Mesothelial cell of epicardium (in vitro differentiated cells): Measurements from ENCODE around the gene ABCC6. TPM values are rescaled to one million over a fixed set of nuclear protein-coding genes. Genes with fewer than 3 reads are reported as not detected.
"Not testable (repeated sequence)": the region's sequence is repeated elsewhere in the genome, so short reads cannot be mapped to it uniquely, and the experiment has no call there.

Source experiments
- DNase-seq, 2 experiments: peaks; one replicate each; pipeline ENCODE4 v3.0.0; 2021; ENCODE audit warnings: low spot score in 2 of 2; ENCODE audit not compliant: unreplicated experiment in 2 of 2
- H3K27ac Mint-ChIP-seq: 2 replicates; pipeline ENCODE4 v1.8.0; 2021; ENCODE audit warnings: mixed read lengths
- H3K27me3 Mint-ChIP-seq: 2 replicates; pipeline ENCODE4 v1.8.0; 2021; ENCODE audit warnings: low read depth, mixed read lengths
- H3K36me3 Mint-ChIP-seq: 2 replicates; pipeline ENCODE4 v1.8.0; 2021; ENCODE audit warnings: mixed read lengths
- H3K4me1 Mint-ChIP-seq: 2 replicates; pipeline ENCODE4 v1.8.0; 2021; ENCODE audit warnings: mixed read lengths
- H3K4me3 Mint-ChIP-seq: 2 replicates; pipeline ENCODE4 v1.8.0; 2021; ENCODE audit warnings: mild to moderate bottlenecking, moderate library complexity, mixed read lengths
- H3K9me3 Mint-ChIP-seq: 2 replicates; pipeline ENCODE4 v1.8.0; 2021; ENCODE audit warnings: mixed read lengths
- CTCF ChIP-seq: fragments of 200-600 bp; sonication (generic); IDR thresholded peaks from one replicate; pipeline ENCODE4 v1.5.0; 2021; ENCODE audit warnings: antibody characterized with exemption; ENCODE audit not compliant: unreplicated experiment
- total RNA-seq: library from RNA; stranded (reverse); gene quantifications from 3 replicates; pipeline ENCODE4 v1.2.1, GENCODE V29; 2021

Gene ABCC6
- total RNA-seq, 1 donor from 2014 or later, result 3.2 TPM

- Mint-ChIP-seq H3K9me3 (peaks cover 18% of the 10 kb centered on the region), H3K27ac (no peak overlapping the region), H3K4me3 (no peak overlapping the region), H3K36me3 (no peaks in the 10 kb centered on the region), H3K4me1 (no peaks in the 10 kb centered on the region), H3K27me3 (no peaks in the 10 kb centered on the region)
- no peak for TF ChIP-seq CTCF
- DNase-seq, result no peak
Observed at GRCh38 chr16:16163571-16163970, 59.7 kb downstream of the ABCC6 start.

GRCh38 chr16:16163109-16163508, 60.2 kb downstream of the ABCC6 start:
- Mint-ChIP-seq H3K4me1 (no peaks in the 10 kb centered on the region), H3K27me3 (no peaks in the 10 kb centered on the region), H3K9me3 (peaks cover 23% of the 10 kb centered on the region), H3K36me3 (no peaks in the 10 kb centered on the region), H3K27ac (no peak overlapping the region), H3K4me3 (no peak overlapping the region)
- DNase-seq, result no peak
- no peak for TF ChIP-seq CTCF

GRCh38 chr16:16162591-16162990, 60.7 kb downstream of the ABCC6 start:
- TF ChIP-seq CTCF, result no peak
- Mint-ChIP-seq H3K4me1 (no peaks in the 10 kb centered on the region), H3K36me3 (no peaks in the 10 kb centered on the region), H3K27me3 (no peaks in the 10 kb centered on the region), H3K9me3 (peaks cover 27% of the 10 kb centered on the region), H3K4me3 (no peak overlapping the region), H3K27ac (no peak overlapping the region)
- no peak for DNase-seq

- H3K27ac Mint-ChIP-seq, DNase-seq, H3K4me3 Mint-ChIP-seq, H3K36me3 Mint-ChIP-seq, H3K4me1 Mint-ChIP-seq, H3K27me3 Mint-ChIP-seq: not testable (repeated sequence)
- peaks cover 30% of the 10 kb centered on the region for H3K9me3 Mint-ChIP-seq
Observed at GRCh38 chr16:16161840-16162239, 61.5 kb downstream of the ABCC6 start.

- Mint-ChIP-seq H3K27me3 (no peaks in the 10 kb centered on the region), H3K36me3 (no peaks in the 10 kb centered on the region), H3K27ac (no peak overlapping the region), H3K4me3 (no peak overlapping the region), H3K9me3 (peaks cover 30% of the 10 kb centered on the region), H3K4me1 (no peaks in the 10 kb centered on the region)
- DNase-seq, result no peak
- TF ChIP-seq CTCF, result no peak
Observed at GRCh38 chr16:16161319-16161718, 62.0 kb downstream of the ABCC6 start.

GRCh38 chr16:16159662-16160061, 63.6 kb downstream of the ABCC6 start:
- no peak for DNase-seq
- H3K9me3 Mint-ChIP-seq, result peaks cover 30% of the 10 kb centered on the region
- no peaks in the 10 kb centered on the region for H3K4me1 Mint-ChIP-seq
- no peak overlapping the region for H3K27ac Mint-ChIP-seq
- no peaks in the 10 kb centered on the region for H3K36me3 Mint-ChIP-seq
- H3K4me3 Mint-ChIP-seq, result no peak overlapping the region
- no peaks in the 10 kb centered on the region for H3K27me3 Mint-ChIP-seq
- TF ChIP-seq CTCF, result no peak
